K562 (cell line): ENCODE data around the gene COL5A3. TPM values are rescaled to one million over a fixed set of nuclear protein-coding genes. Genes with fewer than 3 reads are reported as not detected.

Source experiments
- CCNT2 ChIP-seq: IDR thresholded peaks from 2 replicates; pipeline ENCODE4 v1.6.1; 2011; ENCODE audit warnings: borderline replicate concordance, low read depth, mild to moderate bottlenecking, moderate library complexity, mixed read lengths, low read length; ENCODE audit not compliant: insufficient read length; ENCODE audit errors: extremely low read depth
- CEBPB ChIP-seq: fragments of 450-650 bp; IDR thresholded peaks from 2 replicates; pipeline ENCODE4 v1.6.1; 2016; ENCODE audit warnings: missing genetic modification characterization, missing compliant biosample characterization
- HMGN3 ChIP-seq: IDR thresholded peaks from 2 replicates; pipeline ENCODE4 v1.6.1; 2011; ENCODE audit warnings: borderline replicate concordance, low read depth, mild to moderate bottlenecking, mixed read lengths, low read length; ENCODE audit not compliant: insufficient read length; ENCODE audit errors: extremely low read depth
- MBD2 ChIP-seq: sonication (generic); IDR thresholded peaks from 2 replicates; pipeline ENCODE4 v1.6.1; 2016; ENCODE audit warnings: low read depth, borderline replicate concordance
- NKRF ChIP-seq: fragments of 450-650 bp; IDR thresholded peaks from 2 replicates; pipeline ENCODE4 v1.6.1; 2016; ENCODE audit warnings: borderline replicate concordance
- RBBP5 ChIP-seq: fragments of 200-600 bp; sonication (generic); IDR thresholded peaks from 2 replicates; pipeline ENCODE4 v1.6.1; 2012; ENCODE audit warnings: borderline replicate concordance, mild to moderate bottlenecking, low read length, control low read depth, inconsistent platforms; ENCODE audit not compliant: insufficient read depth, poor library complexity, severe bottlenecking
- RBFOX2 ChIP-seq: fragments of 200-400 bp; formaldehyde crosslinking; IDR thresholded peaks from 2 replicates; pipeline ENCODE4 v1.6.1; 2017; ENCODE audit warnings: low read depth, mild to moderate bottlenecking, low read length, moderate library complexity
- SREBF1 ChIP-seq: fragments of 150-350 bp; IDR thresholded peaks from 2 replicates; pipeline ENCODE4 v1.6.1; 2014; ENCODE audit warnings: antibody characterized with exemption, low read depth, low read length, borderline replicate concordance
- YY1 ChIP-seq, 3 experiments: IDR thresholded peaks; 2 replicates each; pipeline ENCODE4 v1.6.1; 2011; ENCODE audit warnings: low read length in 2 of 3, mild to moderate bottlenecking in 2 of 3, moderate library complexity in 2 of 3, borderline replicate concordance in 1 of 3, control low read depth in 1 of 3, low read depth in 1 of 3; ENCODE audit not compliant: insufficient read depth in 3 of 3, insufficient replicate concordance in 2 of 3, control insufficient read depth in 1 of 3, insufficient read length in 1 of 3; ENCODE audit errors: extremely low read depth in 1 of 3
- ZBTB7A ChIP-seq: IDR thresholded peaks from 2 replicates; pipeline ENCODE4 v1.6.1; 2011; ENCODE audit warnings: low read depth, mild to moderate bottlenecking, low read length, moderate library complexity, borderline replicate concordance; ENCODE audit not compliant: control insufficient read depth
- ZKSCAN1 ChIP-seq: fragments of 150-350 bp; IDR thresholded peaks from 2 replicates; pipeline ENCODE4 v1.6.1; 2016; ENCODE audit warnings: low read depth, low read length
- ZNF318 ChIP-seq, 2 experiments: fragments of 450-650 bp; IDR thresholded peaks; 2 replicates each; pipeline ENCODE4 v1.6.1; 2016; ENCODE audit warnings: mild to moderate bottlenecking in 2 of 2, borderline replicate concordance in 1 of 2, low read depth in 1 of 2, moderate library complexity in 1 of 2
- polyA plus RNA-seq, 8 experiments: library from polyadenylated mRNA; depleted of rRNA in 4 of 8; stranded (reverse) in 5 of 8; unstranded in 3 of 8; fragments of >200 nt; fragmentation: Nextera tagmentation in 2 of 8; fragmentation: Illumina TruSeq in 1 of 8; extraction: Ambion mirVana in 2 of 8; extraction: Trizol in 1 of 8; gene quantifications; 2 replicates each; pipeline versions ENCODE4 v1.2.1 to v1.2.3, GENCODE V29; 2011 to 2014; ENCODE audit warnings: inconsistent platforms in 1 of 8, missing spikeins in 1 of 8
- total RNA-seq, 7 experiments: library from RNA; depleted of rRNA in 6 of 7; stranded (reverse); fragments of >200 nt in 6 of 7; fragmentation: Illumina TruSeq in 2 of 7; extraction: Trizol in 2 of 7; gene quantifications; 2 replicates each; pipeline versions ENCODE4 v1.2.1 to v1.2.3, GENCODE V29; 2011 to 2021; ENCODE audit warnings: low replicate concordance in 1 of 7

Gene COL5A3
- total and polyA plus RNA-seq, 9 of the 15 experiments (the other 6 are each of a cell fraction or from before 2014, with no cell fraction given) = 0.01 to 0.02 TPM; not detected in 7

- TF ChIP-seq ZNF318 (IDR thresholded peaks at IDR 0.05; ENCODE audit: borderline replicate concordance in 1 of 2, low read depth in 1 of 2) (no peak), NKRF (no peak), HMGN3 (peak; percentile 95), MBD2 (no peak), CCNT2 (peak; percentile 96), YY1 (IDR thresholded peaks at IDR 0.05; ENCODE audit: borderline replicate concordance in 1 of 3, control insufficient read depth in 1 of 3, extremely low read depth in 1 of 3, insufficient read depth in 3 of 3, insufficient read length in 1 of 3, insufficient replicate concordance in 2 of 3, low read depth in 1 of 3, low read length in 2 of 3) (peak in 2 of 3 experiments; percentile 23 to 56), CEBPB (no peak), ZKSCAN1 (0 out of 2 replicates have a peak, but pooled peaks have one; percentile 8), SREBF1 (no peak), ZBTB7A (peak; percentile 97), RBFOX2 (peak; percentile 77), RBBP5 (no peak)
These were observed 95.7 kb downstream of the COL5A3 start (continued) for GRCh38 chr19:9914315-9915207.
